GM12878 (cell line): ENCODE results near the gene PLTP. TPM values are rescaled to one million over a fixed set of nuclear protein-coding genes. Genes with fewer than 3 reads are reported as not detected.
A peak's percentile ranks its signal among the peaks of the same experiment; 100 is the strongest.

Experiments used
- ATF2 ChIP-seq: IDR thresholded peaks from 2 replicates; pipeline ENCODE4 v1.6.1; 2012; ENCODE audit warnings: low read length, inconsistent platforms
- BACH1 ChIP-seq: fragments of 450-650 bp; IDR thresholded peaks from 2 replicates; pipeline ENCODE4 v1.6.1; 2017; ENCODE audit warnings: mild to moderate bottlenecking, borderline replicate concordance
- BMI1 ChIP-seq: fragments of 450-650 bp; IDR thresholded peaks from 2 replicates; pipeline ENCODE4 v1.6.1; 2016; ENCODE audit warnings: mild to moderate bottlenecking, moderate library complexity, borderline replicate concordance
- CTCF ChIP-seq, 3 experiments: IDR thresholded peaks in 2 of 3; conservative IDR thresholded peaks in 1 of 3; 2 replicates each; pipeline ENCODE4 v1.5.1; 2011; ENCODE audit warnings: low read depth in 3 of 3, low read length in 3 of 3, mild to moderate bottlenecking in 3 of 3, control low read depth in 2 of 3, moderate library complexity in 2 of 3, inconsistent platforms in 1 of 3, mixed read lengths in 1 of 3; ENCODE audit not compliant: control insufficient read depth in 2 of 3, insufficient read depth in 1 of 3; ENCODE audit errors: extremely low read depth in 1 of 3
- E2F4 ChIP-seq: IDR thresholded peaks from 2 replicates; pipeline ENCODE4 v1.6.1; 2012; ENCODE audit warnings: low read depth, low read length, improper control_type of control experiment
- E2F8 ChIP-seq: fragments of 450-650 bp; IDR thresholded peaks from 2 replicates; pipeline ENCODE4 v1.6.1; 2018; ENCODE audit warnings: mild to moderate bottlenecking, low read depth, moderate library complexity; ENCODE audit not compliant: partially characterized antibody
- FOXM1 ChIP-seq: IDR thresholded peaks from 2 replicates; pipeline ENCODE4 v1.6.1; 2012; ENCODE audit warnings: low read depth, mild to moderate bottlenecking, inconsistent platforms, low read length, moderate library complexity
- KDM1A ChIP-seq: fragments of 200-600 bp; sonication (generic); IDR thresholded peaks from 2 replicates; pipeline ENCODE4 v1.6.1; 2016; ENCODE audit warnings: borderline replicate concordance
- NFYB ChIP-seq: IDR thresholded peaks from 2 replicates; pipeline ENCODE4 v1.6.1; 2011; ENCODE audit warnings: low read depth, mild to moderate bottlenecking, low read length, improper control_type of control experiment, moderate library complexity; ENCODE audit not compliant: insufficient read depth
- RELB ChIP-seq: fragments of 450-650 bp; IDR thresholded peaks from 2 replicates; pipeline ENCODE4 v1.6.1; 2017; ENCODE audit warnings: low read depth, mild to moderate bottlenecking, moderate library complexity
- SMAD1 ChIP-seq: fragments of 450-650 bp; IDR thresholded peaks from 2 replicates; pipeline ENCODE4 v1.6.1; 2018; ENCODE audit warnings: mild to moderate bottlenecking, low read depth; ENCODE audit not compliant: partially characterized antibody
- USF2 ChIP-seq: IDR thresholded peaks from 2 replicates; pipeline ENCODE4 v1.6.1; 2011; ENCODE audit warnings: low read depth, low read length, improper control_type of control experiment, borderline replicate concordance
- ZNF622 ChIP-seq: fragments of 450-650 bp; IDR thresholded peaks from 2 replicates; pipeline ENCODE4 v1.6.1; 2017; ENCODE audit warnings: mild to moderate bottlenecking, inconsistent platforms
- polyA plus RNA-seq, 11 experiments: library from polyadenylated mRNA; depleted of rRNA in 4 of 11; unstranded in 6 of 11; stranded (reverse) in 5 of 11; fragments of >200 nt; fragmentation: Nextera tagmentation in 4 of 11; fragmentation: Illumina TruSeq in 1 of 11; extraction: Ambion mirVana in 4 of 11; extraction: Trizol in 1 of 11; gene quantifications; 1 replicate in 1 of 11; 2 replicates in 10 of 11; pipeline versions ENCODE4 v1.2.1 to v1.2.3, GENCODE V29; 2011 to 2016; ENCODE audit warnings: inconsistent platforms in 2 of 11, missing spikeins in 2 of 11, low read depth in 1 of 11
- total RNA-seq, 4 experiments: library from RNA; depleted of rRNA in 3 of 4; stranded (reverse); fragments of >200 nt in 3 of 4; fragmentation: Illumina TruSeq in 1 of 4; extraction: Trizol in 1 of 4; gene quantifications; 2 replicates each; pipeline versions ENCODE4 v1.2.1 to v1.2.3, GENCODE V29; 2013 to 2021

PLTP gene
- total and polyA plus RNA-seq, 10 of the 15 experiments (the other 5 are each of a cell fraction or from before 2014, with no cell fraction given): 1.6 to 17.0 (median 7.6) TPM

GRCh38 chr20:45857882-45858216, 54.1 kb downstream of the PLTP start (continued):
- no peak for TF ChIP-seq ATF2
- no peak for TF ChIP-seq USF2
- TF ChIP-seq CTCF (IDR thresholded peaks at IDR 0.05 in 2 of 3, conservative IDR thresholded peaks at IDR 0.05 in 1 of 3; ENCODE audit: control insufficient read depth in 2 of 3, extremely low read depth in 1 of 3, insufficient read depth in 1 of 3, low read depth in 3 of 3, low read length in 3 of 3): no peak
- TF ChIP-seq E2F8: no peak
- peak; percentile 13; the same call in 1 of the 2 replicates for TF ChIP-seq RELB
- TF ChIP-seq BACH1: no peak
- TF ChIP-seq FOXM1: no peak
- TF ChIP-seq SMAD1: no peak
- TF ChIP-seq NFYB: no peak
- TF ChIP-seq E2F4: 0 out of 2 replicates have a peak, but pooled peaks have one; percentile 2
- TF ChIP-seq ZNF622: no peak
- TF ChIP-seq KDM1A: no peak
- TF ChIP-seq BMI1: no peak
